ENCODE results near the gene GOLM1. TPM values are rescaled to one million over a fixed set of nuclear protein-coding genes. Genes with fewer than 3 reads are reported as not detected.

Gene GOLM1
- total RNA-seq, 2 experiments from 2014 or later: 0.89 to 0.93 TPM

GRCh38 chr9:85984457-85984856 is 114.9 kb downstream of the GOLM1 start:
- Mint-ChIP-seq H3K9me3 (no peaks in the 10 kb centered on the region), H3K27me3 (ENCODE audit: low read depth) (no peaks in the 10 kb centered on the region), H3K4me1 (ENCODE audit: low read depth) (peaks cover 2% of the 10 kb centered on the region), H3K4me3 (no peak overlapping the region), H3K36me3 (ENCODE audit: low read depth) (peaks cover 62% of the 10 kb centered on the region), H3K27ac (no peak overlapping the region)
- intact Hi-C loops (cut with micrococcal nuclease): no loop called here
- CTCF ChIA-PET: no interaction called here
- no peak for DNase-seq

GRCh38 chr9:85981369-85981768 is 118.0 kb downstream of the GOLM1 start:
- H3K27me3 Mint-ChIP-seq (ENCODE audit: low read depth): no peaks in the 10 kb centered on the region
- DNase-seq: no peak
- intact Hi-C loops (cut with micrococcal nuclease): no loop called here
- CTCF ChIA-PET: no interaction called here
- H3K27ac Mint-ChIP-seq: no peak overlapping the region
- H3K4me3 Mint-ChIP-seq: no peak overlapping the region
- no peaks in the 10 kb centered on the region for H3K9me3 Mint-ChIP-seq
- peaks cover 2% of the 10 kb centered on the region for H3K4me1 Mint-ChIP-seq (ENCODE audit: low read depth)
- H3K36me3 Mint-ChIP-seq (ENCODE audit: low read depth): peaks cover 64% of the 10 kb centered on the region

- Mint-ChIP-seq H3K4me1 (ENCODE audit: low read depth) (no peaks in the 10 kb centered on the region), H3K27me3 (ENCODE audit: low read depth) (no peaks in the 10 kb centered on the region), H3K36me3 (ENCODE audit: low read depth) (peaks cover 49% of the 10 kb centered on the region), H3K27ac (no peak overlapping the region), H3K9me3 (no peaks in the 10 kb centered on the region), H3K4me3 (no peak overlapping the region)
- CTCF ChIA-PET: no interaction called here
- intact Hi-C loops (cut with micrococcal nuclease): no loop called here
- DNase-seq: no peak
Measured at GRCh38 chr9:85978496-85978895, 120.9 kb downstream of the GOLM1 start.

Other genes starting within 250 kb of the GOLM1 start
- gene NAA35, start 158.4 kb downstream of the GOLM1 start, total RNA-seq: 10 to 100 TPM; 14.2 to 14.6 TPM
- under 1 TPM; 0.31 to 0.40 TPM for gene C9orf153, start 160.1 kb upstream of the GOLM1 start, total RNA-seq
- 10 to 100 TPM; 18.4 to 18.7 TPM for gene ISCA1, start 183.0 kb upstream of the GOLM1 start, total RNA-seq

Measured in activated naive CD4-positive, alpha-beta T cell treated with anti-CD3 and anti-CD28 coated beads for 36 hours (primary cell).